Mammary epithelial cell (primary cell): ENCODE data around the gene UBE2G2.

ENCODE experiments used
- CTCF ChIP-seq, 2 donors: IDR thresholded peaks in 1 of 2; conservative IDR thresholded peaks in 1 of 2; 2 replicates each; pipeline ENCODE4 v1.5.1; 2011 to 2012; ENCODE audit warnings: inconsistent platforms in 2 of 2, low read length in 2 of 2, mild to moderate bottlenecking in 2 of 2, control low read depth in 1 of 2, low read depth in 1 of 2; ENCODE audit not compliant: insufficient read depth in 1 of 2; ENCODE audit errors: extremely low read depth in 1 of 2
- EZH2 ChIP-seq: IDR thresholded peaks from 2 replicates; pipeline ENCODE4 v1.6.1; 2012; ENCODE audit warnings: low read length, inconsistent platforms, borderline replicate concordance

- TF ChIP-seq EZH2 (no peak), CTCF (conservative IDR thresholded peaks at IDR 0.05 in 1 of 2, IDR thresholded peaks at IDR 0.05 in 1 of 2; ENCODE audit: extremely low read depth in 1 of 2, insufficient read depth in 1 of 2, low read depth in 1 of 2, low read length in 2 of 2) (no peak)
These were observed 36.2 kb downstream of the UBE2G2 start for GRCh38 chr21:44765231-44766013.
